Measurements from ENCODE around the gene SPAG16.

The SPAG16 gene

GRCh38 chr2:214401580-214401979, 1117.3 kb downstream of the SPAG16 start:
- no peak for DNase-seq (ENCODE audit: low read depth)
- TF ChIP-seq CTCF (conservative IDR thresholded peaks at IDR 0.05; ENCODE audit: control insufficient read depth, insufficient read depth, low read depth, low read length) = no peak
- H3K4me3 ChIP-seq (ENCODE audit: control insufficient read depth, low read depth, low read length) = no peak overlapping the region

- H3K4me3 ChIP-seq (ENCODE audit: control insufficient read depth, low read depth, low read length) = no peak overlapping the region
- no peak for DNase-seq (ENCODE audit: low read depth)
- TF ChIP-seq CTCF (conservative IDR thresholded peaks at IDR 0.05; ENCODE audit: control insufficient read depth, insufficient read depth, low read depth, low read length) = no peak
Observed at GRCh38 chr2:214410128-214410775, 1126.0 kb downstream of the SPAG16 start.

DNA sequence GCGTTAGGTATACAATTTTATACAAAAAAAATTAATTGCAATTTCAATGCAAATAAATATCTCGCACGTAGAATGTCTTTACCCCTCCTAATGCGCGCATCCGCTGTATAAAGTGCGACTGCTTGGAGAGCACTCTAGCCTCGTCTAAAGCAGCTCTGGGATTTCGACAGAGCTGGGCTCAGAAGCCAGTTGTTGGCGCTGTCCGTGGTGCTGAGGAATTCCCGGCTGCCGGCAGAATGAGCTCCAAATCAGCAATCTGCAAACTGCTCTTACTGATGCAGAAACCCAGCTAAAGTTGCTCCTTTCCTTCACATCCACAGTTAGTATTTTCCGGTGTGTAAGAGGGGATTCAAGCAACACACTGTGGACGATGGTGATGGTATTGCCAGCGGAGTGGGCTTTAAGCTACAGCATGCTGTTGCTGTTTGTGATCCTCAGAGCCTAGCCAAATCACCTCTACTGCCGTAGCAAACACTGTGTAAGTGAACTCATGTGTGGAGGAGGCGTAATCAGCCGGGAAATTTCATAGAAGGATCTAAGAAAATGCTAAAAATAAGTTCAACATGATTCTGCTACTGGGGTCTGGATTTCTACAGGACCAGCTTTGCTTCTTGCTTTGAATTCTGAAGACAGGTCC, 1126.8 kb downstream of the SPAG16 start, which contains the start of gene VWC2L:
TSS of gene VWC2L (plus strand) at position 137 of the 637 bp plus-strand sequence. CDS start 3,140 bp downstream, outside the sequence.
- no peak for TF ChIP-seq CTCF (conservative IDR thresholded peaks at IDR 0.05; ENCODE audit: control insufficient read depth, insufficient read depth, low read depth, low read length)

GRCh38 chr2:214412679-214413078, 1128.4 kb downstream of the SPAG16 start:
- DNase-seq (ENCODE audit: low read depth) = no peak
- H3K4me3 ChIP-seq (ENCODE audit: control insufficient read depth, low read depth, low read length) = no peak overlapping the region
- TF ChIP-seq CTCF (conservative IDR thresholded peaks at IDR 0.05; ENCODE audit: control insufficient read depth, insufficient read depth, low read depth, low read length) = no peak

More for the DNA sequence above, 1126.8 kb downstream of the SPAG16 start, which contains the start of gene VWC2L:
- DNase-seq (ENCODE audit: low read depth) = peak; percentile 65
- H3K4me3 ChIP-seq (ENCODE audit: control insufficient read depth, low read depth, low read length) = no peak within 1 kb of the TSS

- H3K4me3 ChIP-seq (ENCODE audit: control insufficient read depth, low read depth, low read length) = no peak overlapping the region
- TF ChIP-seq CTCF (conservative IDR thresholded peaks at IDR 0.05; ENCODE audit: control insufficient read depth, insufficient read depth, low read depth, low read length) = no peak
- DNase-seq (ENCODE audit: low read depth) = no peak
Observed at GRCh38 chr2:214436470-214436869, 1152.2 kb downstream of the SPAG16 start.

- TF ChIP-seq CTCF (conservative IDR thresholded peaks at IDR 0.05; ENCODE audit: control insufficient read depth, insufficient read depth, low read depth, low read length) = no peak
- H3K4me3 ChIP-seq (ENCODE audit: control insufficient read depth, low read depth, low read length) = no peak overlapping the region
- DNase-seq (ENCODE audit: low read depth) = no peak
Observed at GRCh38 chr2:214450118-214450894, 1166.0 kb downstream of the SPAG16 start.
